Measurements from ENCODE around the gene EIF4G3. TPM values are rescaled to one million over a fixed set of nuclear protein-coding genes. Genes with fewer than 3 reads are reported as not detected.

EIF4G3 gene
- total and polyA plus RNA-seq, 2 donors (not counting 1 experiment from before 2014, with no cell fraction given): 33.6 to 76.0 TPM

- ATAC-seq (ENCODE audit: low read depth): no peak
Measured at GRCh38 chr1:20882837-20883236, 293.9 kb downstream of the EIF4G3 start.

GRCh38 chr1:20878799-20879198 is 297.9 kb downstream of the EIF4G3 start:
- no peak overlapping the region for H3K4me2 ChIP-seq (replicated peaks; ENCODE audit: low read depth, low read length, poor library complexity, severe bottlenecking)
- no peak overlapping the region for H2AFZ ChIP-seq (ENCODE audit: insufficient read depth, low read depth, low read length, poor library complexity, severe bottlenecking)
- ATAC-seq (ENCODE audit: low read depth): no peak
- no peak overlapping the region for H3K4me3 Mint-ChIP-seq
- peaks cover 5 to 19% of the 10 kb centered on the region in 2 experiments for H3K36me3 ChIP-seq (replicated peaks in 1 of 2; ENCODE audit: control extremely low read depth in 1 of 2, control insufficient read depth in 1 of 2, extremely low read depth in 1 of 2, insufficient read depth in 2 of 2, low read length in 1 of 2)
- no peak overlapping the region for H3K27ac Mint-ChIP-seq
- peaks cover 15% of the 10 kb centered on the region for H3K4me1 Mint-ChIP-seq
- no peak overlapping the region for H3K4me3 ChIP-seq (ENCODE audit: control extremely low read depth in 1 of 5, extremely low read depth in 1 of 5, insufficient read depth in 1 of 5, low read depth in 2 of 5, low read length in 4 of 5)
- no peaks in the 10 kb centered on the region for H4K20me1 ChIP-seq (ENCODE audit: control insufficient read depth, insufficient read depth, low read length, poor library complexity, severe bottlenecking)
- H3K9me3 ChIP-seq (ENCODE audit: control extremely low read depth in 1 of 3, control insufficient read depth in 2 of 3, insufficient read depth in 1 of 3, low read length in 2 of 3): no peaks in the 10 kb centered on the region
- H3K27ac ChIP-seq (ENCODE audit: low read length in 2 of 2): no peak overlapping the region
- ChIA-PET POLR2A (no interaction called here), CTCF (no interaction called here)
- no peak for DNase-seq
- intact Hi-C loops (cut with micrococcal nuclease): no loop called here
- no peaks in the 10 kb centered on the region for H3K79me2 ChIP-seq (ENCODE audit: control insufficient read depth, insufficient read depth, low read length)
- H3K27me3 Mint-ChIP-seq: no peaks in the 10 kb centered on the region
- WGBS (ENCODE audit: insufficient coverage): 100% methylated on average over 2 of the region's 7 CpGs
- H3K4me1 ChIP-seq (ENCODE audit: control insufficient read depth in 2 of 2, insufficient read depth in 2 of 2, low read length in 2 of 2): peaks cover 3% of the 10 kb centered on the region in 2 donors
- no peaks in the 10 kb centered on the region for H3K9me3 Mint-ChIP-seq (ENCODE audit: insufficient read depth)
- H3K9ac ChIP-seq (ENCODE audit: low read length): no peak overlapping the region
- no peaks in the 10 kb centered on the region for H3K27me3 ChIP-seq (replicated peaks in 1 of 4; ENCODE audit: control extremely low read depth in 1 of 4, control insufficient read depth in 3 of 4, insufficient read depth in 4 of 4, low read length in 3 of 4)
- TF ChIP-seq EZH2 (IDR thresholded peaks at IDR 0.05; ENCODE audit: borderline replicate concordance, insufficient read depth, low read depth, low read length, poor library complexity, severe bottlenecking) (no peak), CTCF (IDR thresholded peaks at IDR 0.05) (no peak)

More at GRCh38 chr1:20882837-20883236, 293.9 kb downstream of the EIF4G3 start:
- no peak overlapping the region for H3K4me3 Mint-ChIP-seq
- Histone ChIP-seq H3K36me3 (replicated peaks in 1 of 2; ENCODE audit: control extremely low read depth in 1 of 2, control insufficient read depth in 1 of 2, extremely low read depth in 1 of 2, insufficient read depth in 2 of 2, low read length in 1 of 2) (peaks cover 2 to 32% of the 10 kb centered on the region in 2 experiments), H3K4me2 (replicated peaks; ENCODE audit: low read depth, low read length, poor library complexity, severe bottlenecking) (no peak overlapping the region), H2AFZ (ENCODE audit: insufficient read depth, low read depth, low read length, poor library complexity, severe bottlenecking) (no peak overlapping the region), H3K4me1 (ENCODE audit: control insufficient read depth in 2 of 2, insufficient read depth in 2 of 2, low read length in 2 of 2) (no peaks in the 10 kb centered on the region), H3K9ac (ENCODE audit: low read length) (no peak overlapping the region), H3K79me2 (ENCODE audit: control insufficient read depth, insufficient read depth, low read length) (no peaks in the 10 kb centered on the region), H3K9me3 (ENCODE audit: control extremely low read depth in 1 of 3, control insufficient read depth in 2 of 3, insufficient read depth in 1 of 3, low read length in 2 of 3) (no peaks in the 10 kb centered on the region), H3K27ac (ENCODE audit: low read length in 2 of 2) (no peak overlapping the region), H3K27me3 (replicated peaks in 1 of 4; ENCODE audit: control extremely low read depth in 1 of 4, control insufficient read depth in 3 of 4, insufficient read depth in 4 of 4, low read length in 3 of 4) (no peaks in the 10 kb centered on the region), H3K4me3 (ENCODE audit: control extremely low read depth in 1 of 5, extremely low read depth in 1 of 5, insufficient read depth in 1 of 5, low read depth in 2 of 5, low read length in 4 of 5) (no peak overlapping the region), H4K20me1 (ENCODE audit: control insufficient read depth, insufficient read depth, low read length, poor library complexity, severe bottlenecking) (no peaks in the 10 kb centered on the region)
- intact Hi-C loops (cut with micrococcal nuclease): no loop called here
- TF ChIP-seq EZH2 (IDR thresholded peaks at IDR 0.05; ENCODE audit: borderline replicate concordance, insufficient read depth, low read depth, low read length, poor library complexity, severe bottlenecking): no peak
- TF ChIP-seq CTCF (IDR thresholded peaks at IDR 0.05): no peak
- no peak overlapping the region for H3K27ac Mint-ChIP-seq
- CTCF ChIA-PET: no interaction called here
- 88% methylated on average over 1 of the region's 5 CpGs for WGBS (ENCODE audit: insufficient coverage)
- POLR2A ChIA-PET: no interaction called here
- H3K27me3 Mint-ChIP-seq: no peaks in the 10 kb centered on the region
- no peak for DNase-seq
- no peaks in the 10 kb centered on the region for H3K9me3 Mint-ChIP-seq (ENCODE audit: insufficient read depth)
- no peaks in the 10 kb centered on the region for H3K4me1 Mint-ChIP-seq
